GM12873 (cell line): ENCODE data around the gene OR2A7.
"Not testable (repeated sequence)": the region's sequence is repeated elsewhere in the genome, so short reads cannot be mapped to it uniquely, and the experiment has no call there.

Experiments used
- CTCF ChIP-seq: IDR thresholded peaks from 2 replicates; pipeline ENCODE4 v1.5.1; 2012; ENCODE audit warnings: low read depth, mild to moderate bottlenecking, moderate library complexity, low read length, control low read depth; ENCODE audit not compliant: insufficient read depth; ENCODE audit errors: missing control alignments

OR2A7 gene

GRCh38 chr7:144264692-144265091, at the start of gene OR2A7:
Gene OR2A7 (minus strand): TSS chr7:144264792. CDS start chr7:144259628, 5,164 bp downstream.
- not testable (repeated sequence) for TF ChIP-seq CTCF

GRCh38 chr7:144311872-144312469, 47.4 kb upstream of the OR2A7 start, which contains the start of gene OR2A1:
Gene OR2A1 (plus strand): TSS chr7:144312419. CDS start chr7:144318125, 5,706 bp downstream.
- TF ChIP-seq CTCF: not testable (repeated sequence)

GRCh38 chr7:144269188-144269587, 4.6 kb upstream of the OR2A7 start, which contains the start of gene CTAGE8:
Gene CTAGE8 (minus strand): TSS chr7:144269288. CDS start chr7:144269250, 38 bp downstream.
- not testable (repeated sequence) for TF ChIP-seq CTCF

GRCh38 chr7:144256112-144256511, 8.5 kb downstream of the OR2A7 start:
- no peak for TF ChIP-seq CTCF

GRCh38 chr7:144255471-144255897, 9.1 kb downstream of the OR2A7 start:
- TF ChIP-seq CTCF: no peak

- TF ChIP-seq CTCF: not testable (repeated sequence)
These were observed 25.2 kb downstream of the OR2A7 start, which contains the start of gene OR2A42 for GRCh38 chr7:144239365-144239764. Gene OR2A42 (minus strand): TSS chr7:144239605. CDS start chr7:144232843, 6,762 bp downstream.
